Measurements from ENCODE around the gene TNS4. TPM values are rescaled to one million over a fixed set of nuclear protein-coding genes. Genes with fewer than 3 reads are reported as not detected.

Gene TNS4
- total RNA-seq, 1 donor from 2014 or later, result not detected

- no peak for DNase-seq (ENCODE audit: low spot score)
- intact Hi-C loops (cut with DNase I), result no loop called here
Measured at GRCh38 chr17:40498281-40499084, 2.9 kb downstream of the TNS4 start.

- intact Hi-C loops (cut with DNase I), result no loop called here
- no peak for DNase-seq (ENCODE audit: low spot score)
Measured at GRCh38 chr17:40497695-40498094, 3.7 kb downstream of the TNS4 start.

GRCh38 chr17:40496634-40497420, 4.6 kb downstream of the TNS4 start:
- no peak for DNase-seq (ENCODE audit: low spot score)
- intact Hi-C loops (cut with DNase I), result no loop called here

GRCh38 chr17:40496170-40496569, 5.3 kb downstream of the TNS4 start:
- intact Hi-C loops (cut with DNase I), result no loop called here
- DNase-seq (ENCODE audit: low spot score), result no peak

- intact Hi-C loops (cut with DNase I), result no loop called here
- DNase-seq (ENCODE audit: low spot score), result no peak
Measured at GRCh38 chr17:40495140-40495539, 6.3 kb downstream of the TNS4 start.

GRCh38 chr17:40493697-40494096, 7.7 kb downstream of the TNS4 start:
- no peak for DNase-seq (ENCODE audit: low spot score)
- intact Hi-C loops (cut with DNase I), result no loop called here

GRCh38 chr17:40491486-40491885, 9.9 kb downstream of the TNS4 start:
- DNase-seq (ENCODE audit: low spot score), result no peak

GRCh38 chr17:40490982-40491381, 10.4 kb downstream of the TNS4 start:
- intact Hi-C loops (cut with DNase I), result no loop called here
- no peak for DNase-seq (ENCODE audit: low spot score)

More at GRCh38 chr17:40491486-40491885, 9.9 kb downstream of the TNS4 start:
- intact Hi-C loops (cut with DNase I), result no loop called here

GRCh38 chr17:40490289-40490853, 11.1 kb downstream of the TNS4 start:
- intact Hi-C loops (cut with DNase I), result no loop called here
- DNase-seq (ENCODE audit: low spot score), result no peak

GRCh38 chr17:40487371-40488020, 13.9 kb downstream of the TNS4 start:
- DNase-seq (ENCODE audit: low spot score), result no peak
- intact Hi-C loops (cut with DNase I), result no loop called here

- intact Hi-C loops (cut with DNase I), result no loop called here
- DNase-seq (ENCODE audit: low spot score), result no peak
Measured at GRCh38 chr17:40486522-40487370, 14.7 kb downstream of the TNS4 start.

- intact Hi-C loops (cut with DNase I), result no loop called here
- no peak for DNase-seq (ENCODE audit: low spot score)
Measured at GRCh38 chr17:40485851-40486521, 15.4 kb downstream of the TNS4 start.

- DNase-seq (ENCODE audit: low spot score), result no peak
- intact Hi-C loops (cut with DNase I), result no loop called here
Measured at GRCh38 chr17:40484973-40485530, 16.4 kb downstream of the TNS4 start.

GRCh38 chr17:40484285-40484972, 17.0 kb downstream of the TNS4 start:
- intact Hi-C loops (cut with DNase I), result no loop called here

GRCh38 chr17:40483679-40484078, 17.7 kb downstream of the TNS4 start:
- no peak for DNase-seq (ENCODE audit: low spot score)
- intact Hi-C loops (cut with DNase I), result no loop called here

More at GRCh38 chr17:40484285-40484972, 17.0 kb downstream of the TNS4 start:
- no peak for DNase-seq (ENCODE audit: low spot score)

GRCh38 chr17:40482722-40483121, 18.7 kb downstream of the TNS4 start:
- DNase-seq (ENCODE audit: low spot score), result no peak
- intact Hi-C loops (cut with DNase I), result no loop called here

GRCh38 chr17:40481106-40481505, 20.3 kb downstream of the TNS4 start:
- no peak for DNase-seq (ENCODE audit: low spot score)
- intact Hi-C loops (cut with DNase I), result no loop called here

- intact Hi-C loops (cut with DNase I), result no loop called here
- DNase-seq (ENCODE audit: low spot score), result no peak
Measured at GRCh38 chr17:40480501-40481003, 20.9 kb downstream of the TNS4 start.
